ENCODE results near the gene PKN2. TPM values are rescaled to one million over a fixed set of nuclear protein-coding genes. Genes with fewer than 3 reads are reported as not detected.

The PKN2 gene
- total RNA-seq, 1 experiment from 2014 or later, result 33.4 TPM

DNA sequence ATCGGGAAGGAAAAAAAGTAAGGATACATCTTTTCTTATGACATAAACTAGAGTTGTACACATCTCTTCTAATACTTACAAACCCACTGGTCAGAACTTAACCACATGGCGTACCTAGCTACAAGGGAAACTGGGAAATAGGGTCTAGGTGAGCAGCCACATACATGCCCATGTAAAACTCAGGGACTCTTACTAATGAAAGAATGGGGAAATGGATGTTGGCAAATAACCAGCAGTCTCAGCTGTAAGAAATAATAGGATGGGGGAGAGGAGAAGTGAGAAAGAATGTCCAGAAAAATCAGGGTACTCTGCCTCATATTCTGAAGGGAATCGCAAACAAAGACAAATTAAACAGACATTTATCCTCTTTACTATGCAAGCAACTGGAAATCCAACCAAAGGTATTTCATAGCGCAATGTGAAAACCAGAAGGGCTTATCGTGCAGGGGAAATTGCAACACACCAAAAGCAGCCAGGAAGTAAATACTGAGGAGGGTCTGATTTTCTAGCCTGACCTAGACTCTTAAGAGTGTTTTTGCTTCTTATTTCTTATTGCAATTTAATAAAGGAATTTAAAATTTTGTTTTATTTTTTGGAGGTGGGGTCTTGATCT lies 189.8 kb downstream of the PKN2 start:
- Histone ChIP-seq H3K4me1 (no peaks in the 10 kb centered on the region), H3K9me3 (no peaks in the 10 kb centered on the region), H3K4me3 (ENCODE audit: low read depth, low read length) (no peak overlapping the region), H3K27me3 (replicated peaks; ENCODE audit: control insufficient read depth, insufficient read depth, low read length) (no peaks in the 10 kb centered on the region), H3K36me3 (ENCODE audit: control insufficient read depth, insufficient read depth, low read length) (no peaks in the 10 kb centered on the region)
- ChIA-PET CTCF (no interaction called here), POLR2A (no interaction called here)
- no TSS peak for BruUV-seq (replicated peaks)
- H3K36me3 Mint-ChIP-seq (ENCODE audit: insufficient read depth, unreplicated experiment), result peaks cover 5% of the 10 kb centered on the region
- TF ChIP-seq, protein P1, sequence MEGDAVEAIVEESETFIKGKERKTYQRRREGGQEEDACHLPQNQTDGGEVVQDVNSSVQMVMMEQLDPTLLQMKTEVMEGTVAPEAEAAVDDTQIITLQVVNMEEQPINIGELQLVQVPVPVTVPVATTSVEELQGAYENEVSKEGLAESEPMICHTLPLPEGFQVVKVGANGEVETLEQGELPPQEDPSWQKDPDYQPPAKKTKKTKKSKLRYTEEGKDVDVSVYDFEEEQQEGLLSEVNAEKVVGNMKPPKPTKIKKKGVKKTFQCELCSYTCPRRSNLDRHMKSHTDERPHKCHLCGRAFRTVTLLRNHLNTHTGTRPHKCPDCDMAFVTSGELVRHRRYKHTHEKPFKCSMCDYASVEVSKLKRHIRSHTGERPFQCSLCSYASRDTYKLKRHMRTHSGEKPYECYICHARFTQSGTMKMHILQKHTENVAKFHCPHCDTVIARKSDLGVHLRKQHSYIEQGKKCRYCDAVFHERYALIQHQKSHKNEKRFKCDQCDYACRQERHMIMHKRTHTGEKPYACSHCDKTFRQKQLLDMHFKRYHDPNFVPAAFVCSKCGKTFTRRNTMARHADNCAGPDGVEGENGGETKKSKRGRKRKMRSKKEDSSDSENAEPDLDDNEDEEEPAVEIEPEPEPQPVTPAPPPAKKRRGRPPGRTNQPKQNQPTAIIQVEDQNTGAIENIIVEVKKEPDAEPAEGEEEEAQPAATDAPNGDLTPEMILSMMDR (IDR thresholded peaks at IDR 0.05; ENCODE audit: insufficient read depth in 1 of 2, low read depth in 1 of 2, low read length in 1 of 2, severe bottlenecking in 1 of 2, unreplicated experiment in 1 of 2), result no peak
- no peak for DNase-seq
- H3K4me3 Mint-ChIP-seq (ENCODE audit: unreplicated experiment), result no peak overlapping the region
- intact Hi-C loops (cut with micrococcal nuclease; ENCODE audit: unreplicated experiment), result loop anchor here (10.0 kb wide), 1 partner anchor 79 kb away; no protein-coding TSS in a partner anchor
- no peak overlapping the region for H3K27ac Mint-ChIP-seq (ENCODE audit: unreplicated experiment)
- no peaks in the 10 kb centered on the region for H3K27me3 Mint-ChIP-seq (ENCODE audit: insufficient read depth, unreplicated experiment)
- H3K9me3 Mint-ChIP-seq (ENCODE audit: unreplicated experiment), result no peaks in the 10 kb centered on the region
- H3K4me1 Mint-ChIP-seq (ENCODE audit: low read depth, unreplicated experiment), result no peaks in the 10 kb centered on the region

DNA sequence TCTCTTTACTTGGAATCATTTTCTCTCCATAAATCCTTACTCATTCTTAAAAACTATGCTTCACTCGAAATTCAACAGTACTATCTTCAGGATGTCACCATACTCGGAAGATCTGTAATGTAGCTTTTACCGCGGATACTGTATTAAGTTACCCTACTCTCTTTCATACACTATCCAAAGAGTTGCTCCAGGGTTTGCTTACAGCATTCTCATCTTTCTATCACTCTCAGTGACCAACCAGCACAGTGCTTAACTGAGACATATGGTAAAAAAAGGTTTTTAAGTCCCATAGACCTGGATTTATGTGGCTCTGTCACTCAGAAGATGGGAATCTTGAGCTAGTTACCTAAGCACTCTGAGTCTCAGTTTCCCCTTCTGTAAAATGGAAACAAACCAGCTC lies 191.5 kb downstream of the PKN2 start:
- DNase-seq, result no peak
- H3K27ac Mint-ChIP-seq (ENCODE audit: unreplicated experiment), result no peak overlapping the region
- no peak overlapping the region for H3K4me3 Mint-ChIP-seq (ENCODE audit: unreplicated experiment)
- no peaks in the 10 kb centered on the region for H3K27me3 ChIP-seq (replicated peaks; ENCODE audit: control insufficient read depth, insufficient read depth, low read length)
- H3K4me1 ChIP-seq, result no peaks in the 10 kb centered on the region
- H3K36me3 Mint-ChIP-seq (ENCODE audit: insufficient read depth, unreplicated experiment), result peaks cover 6% of the 10 kb centered on the region
- H3K9me3 Mint-ChIP-seq (ENCODE audit: unreplicated experiment), result no peaks in the 10 kb centered on the region
- no peaks in the 10 kb centered on the region for H3K9me3 ChIP-seq
- no peaks in the 10 kb centered on the region for H3K4me1 Mint-ChIP-seq (ENCODE audit: low read depth, unreplicated experiment)
- CTCF ChIA-PET, result no interaction called here
- H3K4me3 ChIP-seq (ENCODE audit: low read depth, low read length), result no peak overlapping the region
- TF ChIP-seq, protein P1 (IDR thresholded peaks at IDR 0.05; ENCODE audit: insufficient read depth in 1 of 2, low read depth in 1 of 2, low read length in 1 of 2, severe bottlenecking in 1 of 2, unreplicated experiment in 1 of 2), result no peak
- intact Hi-C loops (cut with micrococcal nuclease; ENCODE audit: unreplicated experiment), result loop anchor here (10.0 kb wide), 1 partner anchor 81 kb away; no protein-coding TSS in a partner anchor
- no TSS peak for BruUV-seq (replicated peaks)
- POLR2A ChIA-PET, result no interaction called here
- no peaks in the 10 kb centered on the region for H3K27me3 Mint-ChIP-seq (ENCODE audit: insufficient read depth, unreplicated experiment)
- no peaks in the 10 kb centered on the region for H3K36me3 ChIP-seq (ENCODE audit: control insufficient read depth, insufficient read depth, low read length)

DNA sequence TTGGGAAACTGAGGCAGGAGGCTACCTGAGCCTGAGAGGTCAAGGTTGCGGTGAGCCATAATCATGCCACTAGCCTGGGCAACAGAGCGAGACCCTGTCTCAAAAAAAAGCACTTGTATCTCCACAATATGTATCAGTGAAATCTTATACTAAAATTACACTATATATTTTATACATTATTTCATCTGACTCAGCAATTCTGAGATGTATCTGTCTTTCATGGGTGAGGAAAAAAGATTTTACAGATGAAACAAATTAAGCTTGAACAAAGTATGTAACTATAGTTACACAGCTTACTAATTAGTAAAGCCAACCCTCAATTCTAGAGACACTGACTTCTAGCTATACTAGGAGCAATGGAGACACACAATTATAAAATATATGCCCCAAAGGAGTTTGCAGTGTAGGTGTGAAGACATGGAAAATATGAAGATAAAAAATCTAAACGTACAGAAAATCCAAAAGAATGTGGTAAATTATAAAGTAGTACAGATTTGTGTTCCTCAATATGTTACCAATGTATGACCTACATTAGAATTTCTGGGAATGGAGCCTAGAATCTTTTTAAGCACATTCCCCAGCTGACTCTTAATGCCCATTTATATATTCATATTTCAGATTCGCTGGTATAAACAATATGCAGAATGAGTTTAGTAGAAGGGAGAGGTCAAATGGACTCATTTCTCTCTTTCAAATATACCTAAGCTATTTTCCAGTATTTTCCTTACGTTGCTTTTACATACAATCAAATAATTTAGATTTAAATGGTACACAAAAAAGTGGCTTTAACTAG lies 192.7 kb downstream of the PKN2 start:
- Histone ChIP-seq H3K4me1 (no peaks in the 10 kb centered on the region), H3K36me3 (ENCODE audit: control insufficient read depth, insufficient read depth, low read length) (no peaks in the 10 kb centered on the region), H3K4me3 (ENCODE audit: low read depth, low read length) (no peak overlapping the region), H3K27me3 (replicated peaks; ENCODE audit: control insufficient read depth, insufficient read depth, low read length) (no peaks in the 10 kb centered on the region), H3K9me3 (no peaks in the 10 kb centered on the region)
- H3K9me3 Mint-ChIP-seq (ENCODE audit: unreplicated experiment), result no peaks in the 10 kb centered on the region
- no peaks in the 10 kb centered on the region for H3K27me3 Mint-ChIP-seq (ENCODE audit: insufficient read depth, unreplicated experiment)
- ChIA-PET CTCF (interaction anchor here (0.7 kb wide), 1 partner anchor 220 kb away, joined by 3 read pairs; no protein-coding TSS in a partner anchor), POLR2A (no interaction called here)
- intact Hi-C loops (cut with micrococcal nuclease; ENCODE audit: unreplicated experiment), result loop anchor here (1.0 to 10.0 kb wide), 3 partner anchors 82 to 222 kb away; no protein-coding TSS in a partner anchor
- no TSS peak for BruUV-seq (replicated peaks)
- TF ChIP-seq, protein P1 (IDR thresholded peaks at IDR 0.05; ENCODE audit: insufficient read depth in 1 of 2, low read depth in 1 of 2, low read length in 1 of 2, severe bottlenecking in 1 of 2, unreplicated experiment in 1 of 2), result no peak
- no peak overlapping the region for H3K4me3 Mint-ChIP-seq (ENCODE audit: unreplicated experiment)
- no peak overlapping the region for H3K27ac Mint-ChIP-seq (ENCODE audit: unreplicated experiment)
- no peaks in the 10 kb centered on the region for H3K4me1 Mint-ChIP-seq (ENCODE audit: low read depth, unreplicated experiment)
- no peak for DNase-seq
- H3K36me3 Mint-ChIP-seq (ENCODE audit: insufficient read depth, unreplicated experiment), result peaks cover 6% of the 10 kb centered on the region
